HFFc6 (cell line): ENCODE data around the gene LRP6. TPM values are rescaled to one million over a fixed set of nuclear protein-coding genes. Genes with fewer than 3 reads are reported as not detected.

Source experiments
- DNase-seq: peaks from one replicate; pipeline ENCODE4 v3.0.0-alpha.2; 2018
- H3K27ac Mint-ChIP-seq: 2 replicates; pipeline ENCODE4 v1.8.0; 2020; ENCODE audit warnings: mild to moderate bottlenecking, mixed read lengths
- H3K27me3 Mint-ChIP-seq: 2 replicates; pipeline ENCODE4 v1.8.0; 2021; ENCODE audit warnings: mild to moderate bottlenecking, moderate library complexity, mixed read lengths; ENCODE audit not compliant: insufficient read depth
- H3K36me3 Mint-ChIP-seq: 2 replicates; pipeline ENCODE4 v1.8.0; 2021; ENCODE audit warnings: low read depth, mixed read lengths
- H3K4me1 Mint-ChIP-seq: 2 replicates; pipeline ENCODE4 v1.8.0; 2020; ENCODE audit warnings: low read depth, mixed read lengths
- H3K4me3 Mint-ChIP-seq: 2 replicates; pipeline ENCODE4 v1.8.0; 2020; ENCODE audit warnings: mild to moderate bottlenecking, moderate library complexity, mixed read lengths
- H3K9me3 Mint-ChIP-seq: 2 replicates; pipeline ENCODE4 v1.8.0; 2020; ENCODE audit warnings: mild to moderate bottlenecking, mixed read lengths
- total RNA-seq, 6 experiments: library from RNA; stranded (reverse); fragmentation: NEBNext Ultra II Directional; extraction: Animal tissue kit (Norgen Biotek cat#: 25700); gene quantifications; 2 replicates in 1 of 6; 3 replicates in 5 of 6; pipeline ENCODE4 v1.2.3, GENCODE V29; 2021
- TF ChIP-seq, protein P1 (sequence below): fragments of 200-600 bp; sonication (generic); IDR thresholded peaks from 2 replicates; pipeline ENCODE4 v1.5.0; 2021; ENCODE audit warnings: antibody characterized with exemption, mild to moderate bottlenecking

Gene LRP6
- total RNA-seq, 6 experiments from 2014 or later, result 24.0 to 31.6 (median 27.0) TPM

DNA sequence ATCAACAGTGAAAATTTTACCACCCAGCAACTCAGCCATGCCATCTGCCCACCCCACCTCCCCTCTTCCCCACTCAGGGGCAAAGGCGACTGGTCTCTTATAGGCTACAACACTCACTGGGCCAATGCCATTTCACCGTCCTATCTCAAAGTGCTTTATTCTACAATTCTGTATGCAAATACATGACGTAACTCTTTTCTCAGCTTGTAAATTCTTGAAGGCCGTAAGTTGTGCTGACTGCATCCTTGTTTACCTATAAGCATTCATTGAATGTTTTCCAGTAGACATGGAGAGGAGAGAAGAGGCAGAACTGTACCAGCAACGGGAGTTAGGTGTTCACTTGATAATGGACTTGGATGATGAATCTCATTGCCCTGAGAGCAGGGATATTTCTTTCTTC is 180.5 kb downstream of the LRP6 start:
- no peaks in the 10 kb centered on the region for H3K9me3 Mint-ChIP-seq
- DNase-seq, result no peak
- TF ChIP-seq, protein P1, sequence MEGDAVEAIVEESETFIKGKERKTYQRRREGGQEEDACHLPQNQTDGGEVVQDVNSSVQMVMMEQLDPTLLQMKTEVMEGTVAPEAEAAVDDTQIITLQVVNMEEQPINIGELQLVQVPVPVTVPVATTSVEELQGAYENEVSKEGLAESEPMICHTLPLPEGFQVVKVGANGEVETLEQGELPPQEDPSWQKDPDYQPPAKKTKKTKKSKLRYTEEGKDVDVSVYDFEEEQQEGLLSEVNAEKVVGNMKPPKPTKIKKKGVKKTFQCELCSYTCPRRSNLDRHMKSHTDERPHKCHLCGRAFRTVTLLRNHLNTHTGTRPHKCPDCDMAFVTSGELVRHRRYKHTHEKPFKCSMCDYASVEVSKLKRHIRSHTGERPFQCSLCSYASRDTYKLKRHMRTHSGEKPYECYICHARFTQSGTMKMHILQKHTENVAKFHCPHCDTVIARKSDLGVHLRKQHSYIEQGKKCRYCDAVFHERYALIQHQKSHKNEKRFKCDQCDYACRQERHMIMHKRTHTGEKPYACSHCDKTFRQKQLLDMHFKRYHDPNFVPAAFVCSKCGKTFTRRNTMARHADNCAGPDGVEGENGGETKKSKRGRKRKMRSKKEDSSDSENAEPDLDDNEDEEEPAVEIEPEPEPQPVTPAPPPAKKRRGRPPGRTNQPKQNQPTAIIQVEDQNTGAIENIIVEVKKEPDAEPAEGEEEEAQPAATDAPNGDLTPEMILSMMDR, result no peak
- H3K27me3 Mint-ChIP-seq, result peaks cover 1% of the 10 kb centered on the region
- H3K4me1 Mint-ChIP-seq, result peaks cover 25% of the 10 kb centered on the region
- H3K27ac Mint-ChIP-seq, result no peak overlapping the region
- no peak overlapping the region for H3K4me3 Mint-ChIP-seq
- H3K36me3 Mint-ChIP-seq, result no peaks in the 10 kb centered on the region

DNA sequence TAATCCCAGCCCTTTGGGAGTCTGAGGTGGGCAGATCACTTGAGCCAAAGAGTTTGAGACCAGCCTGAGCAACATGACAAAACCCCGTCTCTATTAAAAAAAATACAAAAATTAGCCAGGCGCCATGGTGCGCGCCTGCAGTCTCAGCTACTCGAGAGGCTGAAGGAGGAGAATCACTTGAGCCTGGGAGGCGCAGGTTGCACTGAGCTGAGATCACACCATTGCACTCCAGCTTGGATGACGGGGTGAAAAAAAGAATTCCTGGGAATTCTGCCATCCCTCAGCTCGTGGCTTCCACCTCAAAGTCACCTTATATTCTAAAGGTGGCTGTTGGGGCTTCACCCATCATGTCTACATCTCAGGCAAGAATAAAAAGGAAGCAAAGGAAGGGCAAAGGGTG is 183.2 kb downstream of the LRP6 start:
- Mint-ChIP-seq H3K4me1 (peaks cover 19% of the 10 kb centered on the region), H3K4me3 (no peak overlapping the region), H3K27ac (no peak overlapping the region), H3K9me3 (no peaks in the 10 kb centered on the region), H3K36me3 (no peaks in the 10 kb centered on the region), H3K27me3 (peaks cover 5% of the 10 kb centered on the region)
- TF ChIP-seq, protein P1, result no peak
- no peak for DNase-seq

DNA sequence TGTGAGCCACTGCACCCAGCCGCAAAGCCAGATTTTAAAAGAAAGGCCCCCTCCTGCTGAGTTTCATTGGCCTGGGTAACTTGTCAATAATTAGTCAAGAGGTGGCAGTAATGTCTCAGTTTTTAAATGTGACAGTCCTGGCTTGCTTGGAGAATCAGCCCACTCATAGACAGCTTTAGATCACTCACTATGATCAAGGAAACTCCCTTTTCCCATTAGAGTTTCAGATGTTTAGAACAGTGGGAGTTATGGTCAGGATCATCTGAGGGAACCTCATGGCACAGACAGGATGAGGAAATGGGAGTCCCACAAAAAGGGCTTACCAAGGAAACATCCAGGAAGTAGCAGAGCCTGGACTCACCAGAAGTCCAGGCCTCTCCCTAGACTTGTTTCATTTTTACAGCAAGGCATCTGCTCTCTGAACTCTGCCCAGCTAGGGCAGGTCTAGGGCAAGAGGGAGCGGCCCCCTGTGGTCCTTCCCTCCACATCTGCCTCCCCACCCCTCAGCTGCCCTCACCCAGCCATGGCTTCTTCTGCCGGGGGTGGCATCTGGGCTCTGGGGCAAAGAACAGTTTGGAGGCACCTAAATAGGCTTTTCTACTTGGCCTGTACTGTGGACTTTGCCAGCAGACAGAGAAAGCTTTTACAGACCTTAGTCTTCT is 184.9 kb downstream of the LRP6 start:
- H3K4me3 Mint-ChIP-seq, result no peak overlapping the region

DNA sequence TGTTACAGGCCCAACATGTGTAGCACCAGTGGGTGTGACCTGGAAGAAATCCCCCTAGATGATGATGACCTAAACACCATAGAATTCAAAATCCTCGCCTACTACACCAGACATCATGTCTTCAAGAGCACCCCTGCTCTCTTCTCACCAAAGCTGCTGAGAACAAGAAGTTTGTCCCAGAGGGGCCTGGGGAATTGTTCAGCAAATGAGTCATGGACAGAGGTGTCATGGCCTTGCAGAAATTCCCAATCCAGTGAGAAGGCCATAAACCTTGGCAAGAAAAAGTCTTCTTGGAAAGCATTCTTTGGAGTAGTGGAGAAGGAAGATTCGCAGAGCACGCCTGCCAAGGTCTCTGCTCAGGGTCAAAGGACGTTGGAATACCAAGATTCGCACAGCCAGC is 187.6 kb downstream of the LRP6 start:
- H3K36me3 Mint-ChIP-seq, result no peaks in the 10 kb centered on the region
- no peak for DNase-seq
- H3K27ac Mint-ChIP-seq, result no peak overlapping the region
- no peaks in the 10 kb centered on the region for H3K9me3 Mint-ChIP-seq
- TF ChIP-seq, protein P1, result no peak
- H3K27me3 Mint-ChIP-seq, result peaks cover 14% of the 10 kb centered on the region
- H3K4me1 Mint-ChIP-seq, result peaks cover 19% of the 10 kb centered on the region
- no peak overlapping the region for H3K4me3 Mint-ChIP-seq

More for the DNA sequence above, 184.9 kb downstream of the LRP6 start:
- Mint-ChIP-seq H3K36me3 (no peaks in the 10 kb centered on the region), H3K4me1 (peaks cover 19% of the 10 kb centered on the region), H3K9me3 (no peaks in the 10 kb centered on the region), H3K27me3 (peaks cover 10% of the 10 kb centered on the region), H3K27ac (peak overlapping the region; percentile 73)
- TF ChIP-seq, protein P1, result peak; percentile 67
- peak; percentile 51 for DNase-seq

DNA sequence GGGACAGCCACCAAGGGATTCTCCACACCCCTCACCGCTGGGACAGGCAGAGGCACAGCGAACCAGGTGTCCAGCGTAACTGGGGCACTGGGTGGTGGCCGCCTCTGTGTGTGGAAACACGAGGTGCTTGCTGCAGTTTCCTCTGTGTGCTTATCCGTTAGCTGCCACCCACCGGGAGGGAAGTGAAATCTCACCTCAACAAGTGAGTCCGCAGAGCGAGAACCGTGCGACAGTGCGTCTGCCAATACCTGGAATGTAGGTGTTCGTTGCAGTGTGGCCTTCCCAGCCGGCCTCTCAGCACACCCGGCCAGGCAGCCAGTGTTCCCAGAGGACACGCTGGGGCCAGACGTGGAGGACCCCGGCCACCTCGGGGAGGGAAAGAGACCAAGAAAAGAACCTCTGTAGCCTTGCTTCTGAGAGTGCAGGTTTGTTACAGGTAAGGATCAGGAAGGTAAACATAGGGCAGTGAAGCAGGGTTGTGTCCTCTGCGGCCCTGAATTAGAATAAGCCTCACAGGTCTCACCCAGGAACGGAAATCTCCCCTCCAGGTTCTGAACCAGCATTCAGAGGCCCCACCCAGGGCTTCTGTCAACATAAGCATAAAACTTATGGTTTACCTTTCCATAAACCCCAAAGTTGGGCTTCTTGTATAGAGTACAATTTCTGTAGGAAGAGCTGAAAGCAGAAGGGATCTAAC is 194.6 kb downstream of the LRP6 start:
- Mint-ChIP-seq H3K27me3 (peaks cover 42% of the 10 kb centered on the region), H3K4me1 (peaks cover 7% of the 10 kb centered on the region), H3K36me3 (no peaks in the 10 kb centered on the region), H3K27ac (no peak overlapping the region), H3K9me3 (no peaks in the 10 kb centered on the region), H3K4me3 (no peak overlapping the region)
- TF ChIP-seq, protein P1, result no peak
- no peak for DNase-seq
